ENCODE data around the gene PLPPR5.

PLPPR5 gene

GRCh38 chr1:98849969-98850636, 154.6 kb downstream of the PLPPR5 start:
- DNase-seq (ENCODE audit: low spot score) = no peak

- DNase-seq (ENCODE audit: low spot score) = no peak
Measured at GRCh38 chr1:98842241-98842640, 162.4 kb downstream of the PLPPR5 start.
